Neural progenitor cell (in vitro differentiated cells): ENCODE results near the gene MCUB.
"Not testable (repeated sequence)": the region's sequence is repeated elsewhere in the genome, so short reads cannot be mapped to it uniquely, and the experiment has no call there.

Experiments
- EZH2 ChIP-seq: fragments of 200-600 bp; sonication (generic); IDR thresholded peaks from 2 replicates; pipeline ENCODE4 v1.6.1; 2017; ENCODE audit warnings: antibody characterized with exemption, mild to moderate bottlenecking, moderate library complexity
- TF ChIP-seq, protein P1 (sequence below): fragments of 200-600 bp; sonication (generic); IDR thresholded peaks from 2 replicates; pipeline ENCODE4 v1.5.1; 2017; ENCODE audit warnings: antibody characterized with exemption, mild to moderate bottlenecking

DNA sequence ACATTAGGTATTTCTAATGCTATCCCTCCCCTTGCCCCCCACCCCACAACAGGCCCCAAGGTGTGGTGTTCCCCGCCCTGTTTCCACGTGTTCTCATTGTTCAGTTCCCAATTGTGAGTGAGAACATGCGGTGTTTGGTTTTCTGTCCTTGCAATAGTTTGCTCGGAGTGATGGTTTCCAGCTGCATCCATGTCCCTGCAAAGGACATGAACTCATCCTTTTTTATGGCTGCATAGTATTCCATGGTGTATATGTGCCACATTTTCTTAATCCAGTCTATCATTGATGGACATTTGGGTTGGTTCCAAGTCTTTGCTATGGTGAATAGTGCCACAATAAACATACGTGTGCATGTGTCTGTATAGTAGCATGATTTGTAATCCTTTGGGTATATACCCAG lies 20.0 kb downstream of the MCUB start:
- TF ChIP-seq, protein P1, sequence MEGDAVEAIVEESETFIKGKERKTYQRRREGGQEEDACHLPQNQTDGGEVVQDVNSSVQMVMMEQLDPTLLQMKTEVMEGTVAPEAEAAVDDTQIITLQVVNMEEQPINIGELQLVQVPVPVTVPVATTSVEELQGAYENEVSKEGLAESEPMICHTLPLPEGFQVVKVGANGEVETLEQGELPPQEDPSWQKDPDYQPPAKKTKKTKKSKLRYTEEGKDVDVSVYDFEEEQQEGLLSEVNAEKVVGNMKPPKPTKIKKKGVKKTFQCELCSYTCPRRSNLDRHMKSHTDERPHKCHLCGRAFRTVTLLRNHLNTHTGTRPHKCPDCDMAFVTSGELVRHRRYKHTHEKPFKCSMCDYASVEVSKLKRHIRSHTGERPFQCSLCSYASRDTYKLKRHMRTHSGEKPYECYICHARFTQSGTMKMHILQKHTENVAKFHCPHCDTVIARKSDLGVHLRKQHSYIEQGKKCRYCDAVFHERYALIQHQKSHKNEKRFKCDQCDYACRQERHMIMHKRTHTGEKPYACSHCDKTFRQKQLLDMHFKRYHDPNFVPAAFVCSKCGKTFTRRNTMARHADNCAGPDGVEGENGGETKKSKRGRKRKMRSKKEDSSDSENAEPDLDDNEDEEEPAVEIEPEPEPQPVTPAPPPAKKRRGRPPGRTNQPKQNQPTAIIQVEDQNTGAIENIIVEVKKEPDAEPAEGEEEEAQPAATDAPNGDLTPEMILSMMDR: not testable (repeated sequence)
- not testable (repeated sequence) for TF ChIP-seq EZH2
